Adrenal gland (tissue), 5 donors: ENCODE data around the gene NAA16.

Source experiments
- POLR2A ChIP-seq, 2 donors: fragments of 450-650 bp; IDR thresholded peaks; one replicate each; pipeline ENCODE4 v1.6.1; 2017; ENCODE audit warnings: antibody characterized with exemption in 2 of 2, mild to moderate bottlenecking in 2 of 2, moderate library complexity in 1 of 2
- TF ChIP-seq, protein P1 (sequence below), 6 experiments: fragments of 450-650 bp in 4 of 6; fragments of 200-600 bp in 2 of 6; sonication (generic) in 1 of 6; IDR thresholded peaks; 1 replicate in 5 of 6; 2 replicates in 1 of 6; pipeline versions ENCODE4 v1.5.1 to v1.8.0; 2016 to 2021; ENCODE audit warnings: antibody characterized with exemption in 6 of 6, mild to moderate bottlenecking in 2 of 6, moderate library complexity in 1 of 6
- donor health status: DM: no; HTN: no; CAD: no.

DNA sequence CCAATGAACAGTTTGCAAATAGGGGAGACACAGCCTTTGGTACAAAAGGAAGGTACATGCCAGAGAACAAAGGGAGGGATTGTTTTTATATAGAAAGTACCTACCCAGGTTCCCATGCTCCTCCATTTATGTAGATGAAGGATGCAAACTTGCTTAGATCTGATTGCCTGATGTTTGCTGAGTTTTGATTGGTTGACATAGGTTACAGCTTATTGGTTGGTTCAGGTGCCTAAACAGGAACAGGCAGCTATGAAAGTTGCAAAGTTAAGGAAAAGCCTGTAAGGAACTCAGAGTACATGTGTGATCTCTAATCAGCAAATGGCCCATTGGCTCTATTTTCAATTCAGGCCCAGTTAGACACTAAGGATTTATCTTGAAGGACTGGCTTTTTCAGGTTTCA lies 6.5 kb upstream of the NAA16 start:
- TF ChIP-seq, protein P1, sequence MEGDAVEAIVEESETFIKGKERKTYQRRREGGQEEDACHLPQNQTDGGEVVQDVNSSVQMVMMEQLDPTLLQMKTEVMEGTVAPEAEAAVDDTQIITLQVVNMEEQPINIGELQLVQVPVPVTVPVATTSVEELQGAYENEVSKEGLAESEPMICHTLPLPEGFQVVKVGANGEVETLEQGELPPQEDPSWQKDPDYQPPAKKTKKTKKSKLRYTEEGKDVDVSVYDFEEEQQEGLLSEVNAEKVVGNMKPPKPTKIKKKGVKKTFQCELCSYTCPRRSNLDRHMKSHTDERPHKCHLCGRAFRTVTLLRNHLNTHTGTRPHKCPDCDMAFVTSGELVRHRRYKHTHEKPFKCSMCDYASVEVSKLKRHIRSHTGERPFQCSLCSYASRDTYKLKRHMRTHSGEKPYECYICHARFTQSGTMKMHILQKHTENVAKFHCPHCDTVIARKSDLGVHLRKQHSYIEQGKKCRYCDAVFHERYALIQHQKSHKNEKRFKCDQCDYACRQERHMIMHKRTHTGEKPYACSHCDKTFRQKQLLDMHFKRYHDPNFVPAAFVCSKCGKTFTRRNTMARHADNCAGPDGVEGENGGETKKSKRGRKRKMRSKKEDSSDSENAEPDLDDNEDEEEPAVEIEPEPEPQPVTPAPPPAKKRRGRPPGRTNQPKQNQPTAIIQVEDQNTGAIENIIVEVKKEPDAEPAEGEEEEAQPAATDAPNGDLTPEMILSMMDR (IDR thresholded peaks at IDR 0.05) = no peak
- no peak for TF ChIP-seq POLR2A (IDR thresholded peaks at IDR 0.05)
